GM18498 (cell line): ENCODE results near the gene SLX9.
"Not testable (repeated sequence)": the region's sequence is repeated elsewhere in the genome, so short reads cannot be mapped to it uniquely, and the experiment has no call there.

ENCODE experiments used
- ATAC-seq: cut with Tn5 transposase; IDR thresholded peaks from one replicate; pipeline ENCODE4 v1.9.1; 2021; ENCODE audit warnings: mild to moderate bottlenecking, moderate library complexity; ENCODE audit not compliant: unreplicated experiment

Gene SLX9

GRCh38 chr21:44975720-44976555 is 36.1 kb downstream of the SLX9 start:
- ATAC-seq, result no peak

- not testable (repeated sequence) for ATAC-seq
Measured at GRCh38 chr21:44976556-44977393, 36.9 kb downstream of the SLX9 start.

- no peak for ATAC-seq
Measured at GRCh38 chr21:44977616-44978340, 37.9 kb downstream of the SLX9 start.

DNA sequence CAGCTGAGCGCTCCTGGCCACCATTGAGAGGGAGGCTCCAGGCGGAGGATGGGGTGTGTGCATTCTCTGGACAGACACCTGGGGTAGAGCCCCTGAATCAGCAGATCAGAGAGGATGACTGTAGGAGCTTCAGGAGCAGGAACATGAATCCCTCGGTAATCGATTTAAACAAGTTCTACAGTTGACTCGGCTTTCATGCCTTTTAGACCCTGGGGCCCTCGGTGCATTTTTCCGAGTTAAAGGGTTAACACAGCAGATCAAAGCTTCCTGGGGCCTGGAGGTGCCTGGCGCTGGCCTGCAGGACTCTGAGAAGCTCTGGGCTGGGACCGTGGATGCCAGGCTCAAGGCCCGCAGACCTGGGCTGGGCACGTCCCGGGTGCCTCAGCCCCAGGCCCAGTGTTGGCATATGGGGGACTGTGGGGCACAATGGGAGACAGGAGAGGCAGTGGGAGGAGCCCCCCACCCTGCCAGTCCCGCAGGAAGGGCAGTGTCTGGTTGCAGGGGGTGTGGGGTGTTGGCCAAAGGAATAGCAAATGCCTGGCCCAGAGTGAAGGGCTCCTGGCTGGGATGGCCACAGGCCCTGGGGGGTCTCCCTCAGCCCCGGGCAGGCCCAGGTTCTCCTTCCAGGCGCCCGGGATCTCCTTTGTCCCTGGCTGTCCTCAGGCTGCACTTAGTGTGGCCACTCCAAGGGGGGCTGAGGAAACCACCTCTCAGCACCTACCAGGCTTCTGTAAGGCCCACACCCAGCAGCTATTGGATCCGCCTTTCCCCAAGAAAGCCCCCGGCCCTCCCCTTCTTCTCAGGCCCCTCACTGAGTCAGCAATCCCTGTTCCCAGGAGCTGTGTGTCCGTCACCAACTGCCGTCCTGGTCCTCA is 40.1 kb downstream of the SLX9 start:
- no peak for ATAC-seq

- ATAC-seq, result no peak
Measured at GRCh38 chr21:44980562-44981489, 41.0 kb downstream of the SLX9 start.

DNA sequence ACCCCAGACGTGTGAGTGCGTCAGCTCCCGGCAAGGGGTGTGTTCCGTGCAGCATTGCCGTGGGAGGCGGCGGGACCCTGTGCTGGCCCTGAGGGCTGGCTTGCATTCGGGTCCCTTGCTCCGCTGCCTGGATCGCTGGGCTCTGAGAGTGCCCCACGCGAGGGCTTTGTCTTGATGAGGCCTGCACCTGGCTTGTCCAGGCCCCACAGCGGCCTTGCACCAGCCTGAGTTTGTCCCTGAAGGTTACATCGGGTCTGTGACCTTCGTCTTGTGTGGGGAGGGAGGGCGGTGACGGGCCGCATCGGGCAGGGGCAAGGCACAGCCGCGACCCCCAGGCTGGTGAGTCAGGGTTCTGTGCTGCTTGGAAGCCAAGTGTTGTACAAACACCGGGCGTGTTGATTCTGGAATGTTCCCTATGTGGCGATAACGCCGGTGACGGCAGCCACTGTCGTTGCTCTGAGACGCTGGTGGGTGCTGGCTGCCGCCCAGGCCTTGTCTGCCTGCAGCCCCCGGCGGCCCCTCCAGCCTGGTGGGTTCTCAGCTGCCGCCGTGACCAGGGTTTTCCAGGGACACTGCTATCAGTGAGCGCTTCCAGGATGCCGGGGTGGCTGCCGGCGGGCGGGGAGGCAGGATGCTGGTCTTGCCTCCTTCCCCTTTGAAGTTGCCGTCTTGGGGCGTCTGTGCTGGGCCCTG is 42.9 kb downstream of the SLX9 start:
- no peak for ATAC-seq

- ATAC-seq, result no peak
Measured at GRCh38 chr21:44983421-44984206, 43.8 kb downstream of the SLX9 start.

DNA sequence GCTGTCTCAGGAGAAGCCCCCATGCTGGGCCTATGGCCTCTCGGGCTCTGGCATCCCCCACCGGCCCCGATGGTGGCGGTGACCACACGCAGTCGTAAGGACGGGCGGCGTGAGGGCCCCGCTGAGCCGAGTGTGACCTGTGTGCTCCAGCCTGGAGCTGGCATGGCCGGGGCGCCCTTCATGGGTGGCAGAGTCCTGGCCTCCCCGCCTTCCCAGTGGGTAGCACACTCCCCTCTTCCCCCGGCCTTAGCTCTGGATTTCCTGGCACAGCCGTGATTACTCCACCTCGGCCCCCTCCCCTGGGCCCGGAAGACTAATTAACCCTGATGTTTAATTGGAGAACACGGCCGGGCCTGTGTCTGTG is 44.6 kb downstream of the SLX9 start:
- no peak for ATAC-seq

DNA sequence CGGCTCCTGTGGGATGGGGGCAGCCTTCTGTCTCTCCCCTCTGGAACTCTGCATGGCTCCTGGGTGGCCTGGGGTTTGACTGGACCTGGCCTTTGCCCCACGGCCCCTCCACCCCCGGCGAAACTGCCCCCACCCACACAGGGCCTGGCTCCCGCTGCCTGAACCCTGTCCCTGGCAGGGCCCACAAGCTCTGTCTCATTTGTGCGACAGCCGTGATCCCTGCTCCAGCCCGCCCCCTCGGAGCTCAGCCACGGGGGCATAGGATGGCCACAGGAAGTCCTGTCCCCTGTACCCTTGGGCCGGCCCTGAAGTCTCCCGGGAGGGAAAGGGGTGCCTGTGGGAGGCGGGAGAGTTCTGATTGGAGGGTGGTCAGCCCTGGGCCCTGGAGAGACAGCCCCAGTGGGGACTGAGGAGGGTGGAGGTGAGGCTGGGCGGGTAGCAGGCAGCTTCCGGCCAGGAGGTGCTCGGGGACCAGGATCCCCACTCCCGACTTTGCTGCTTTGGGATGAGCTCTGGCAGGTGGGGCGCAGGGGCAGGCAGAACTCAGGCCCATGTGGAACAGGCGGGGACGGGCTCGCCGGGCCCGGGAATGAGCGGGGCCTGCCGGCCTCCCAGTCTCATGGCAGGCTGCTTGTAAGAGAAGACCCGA is 45.1 kb downstream of the SLX9 start:
- ATAC-seq, result no peak

DNA sequence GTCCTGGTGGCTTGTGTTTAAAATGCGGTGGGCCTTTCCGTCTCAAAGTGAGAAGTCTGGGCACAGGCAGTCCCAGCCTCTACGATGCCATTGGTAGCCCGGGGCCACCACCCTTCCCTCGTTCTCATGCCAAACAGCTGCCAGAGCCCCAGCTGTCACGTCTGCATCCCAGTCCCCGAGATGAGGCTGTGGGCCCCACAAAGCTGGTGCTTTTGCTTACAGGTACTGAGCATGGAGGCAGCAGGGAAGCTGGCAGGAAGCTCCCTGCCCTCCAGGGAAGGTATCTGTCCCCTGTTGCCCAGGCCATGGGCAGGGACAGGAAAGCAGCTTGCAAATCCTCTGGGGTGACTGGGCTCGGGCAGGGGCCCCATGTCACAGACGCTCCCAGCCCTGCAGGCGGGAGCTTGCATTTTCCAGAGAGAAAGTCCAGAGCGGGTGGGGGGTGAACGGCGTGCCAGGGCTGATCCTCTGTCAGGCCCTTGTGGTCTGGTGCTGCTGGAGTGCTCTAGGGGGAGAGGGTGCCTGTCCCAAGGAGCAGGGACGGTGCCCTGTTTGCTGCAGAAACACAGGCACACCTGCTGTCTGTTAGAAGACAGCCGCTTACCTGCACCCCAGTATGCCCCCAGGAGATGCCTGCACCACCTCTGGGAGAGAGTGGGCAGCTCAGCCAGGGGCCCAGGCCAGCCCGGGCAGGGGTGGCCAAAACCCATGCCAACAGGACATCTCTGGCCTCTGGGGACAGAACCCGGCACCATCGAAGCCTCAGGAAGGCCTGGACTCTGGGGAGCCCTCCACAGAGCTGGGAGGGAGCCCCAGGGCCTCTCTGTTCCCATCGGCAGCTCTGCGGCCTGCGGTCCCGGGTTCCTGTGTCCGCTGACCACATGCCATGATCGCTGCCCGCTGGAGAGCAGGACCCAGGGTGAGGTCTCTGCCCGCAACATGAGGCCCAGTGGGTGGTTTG is 45.9 kb downstream of the SLX9 start:
- no peak for ATAC-seq

DNA sequence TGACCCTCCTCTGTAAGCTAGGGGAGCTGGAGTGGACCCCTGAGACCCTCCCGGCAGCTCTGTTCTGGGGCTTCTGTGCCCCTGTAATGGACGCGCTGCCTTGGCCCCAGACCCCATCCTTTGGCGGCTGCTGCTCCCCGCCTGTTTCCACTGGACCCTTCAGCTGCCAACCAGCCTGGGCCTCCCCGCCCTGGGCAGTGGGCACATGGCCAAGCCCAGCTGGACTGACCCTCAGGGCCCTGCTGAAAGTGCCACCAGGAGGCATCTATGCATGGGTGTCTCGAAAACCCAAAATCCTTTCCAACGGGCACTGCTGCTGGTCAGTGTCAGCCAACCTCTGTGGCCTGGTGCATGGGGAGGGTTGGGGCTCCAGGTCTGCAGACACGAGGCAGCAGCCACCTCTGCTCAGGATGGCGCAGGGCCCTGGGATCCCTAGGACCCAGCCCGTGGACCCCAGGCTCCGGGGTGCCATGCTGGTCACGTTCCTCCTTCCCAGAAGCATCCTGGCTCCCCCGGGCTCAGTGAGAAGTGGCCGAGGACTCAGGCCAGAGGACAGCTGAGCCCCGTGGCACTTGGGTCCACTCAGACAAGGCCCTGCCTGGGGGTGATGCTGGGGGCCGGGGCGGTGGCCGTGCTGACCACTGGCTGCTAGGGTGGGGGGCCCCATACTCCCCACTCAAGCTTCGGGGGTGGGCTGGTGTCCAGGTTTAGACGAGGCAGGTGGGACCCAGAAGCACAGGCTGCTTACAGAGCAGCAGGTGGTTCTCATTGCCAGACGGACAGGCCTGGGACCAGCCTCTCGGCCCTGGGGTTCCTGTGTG is 46.9 kb downstream of the SLX9 start:
- ATAC-seq, result no peak

- ATAC-seq, result no peak
Measured at GRCh38 chr21:44987301-44987885, 47.6 kb downstream of the SLX9 start.

GRCh38 chr21:44987886-44988606 is 48.2 kb downstream of the SLX9 start:
- ATAC-seq, result no peak
